ENCODE measurements around the gene LRRC71. TPM values are rescaled to one million over a fixed set of nuclear protein-coding genes. Genes with fewer than 3 reads are reported as not detected.

LRRC71 gene
- polyA plus RNA-seq, 3 donors = not detected

DNA sequence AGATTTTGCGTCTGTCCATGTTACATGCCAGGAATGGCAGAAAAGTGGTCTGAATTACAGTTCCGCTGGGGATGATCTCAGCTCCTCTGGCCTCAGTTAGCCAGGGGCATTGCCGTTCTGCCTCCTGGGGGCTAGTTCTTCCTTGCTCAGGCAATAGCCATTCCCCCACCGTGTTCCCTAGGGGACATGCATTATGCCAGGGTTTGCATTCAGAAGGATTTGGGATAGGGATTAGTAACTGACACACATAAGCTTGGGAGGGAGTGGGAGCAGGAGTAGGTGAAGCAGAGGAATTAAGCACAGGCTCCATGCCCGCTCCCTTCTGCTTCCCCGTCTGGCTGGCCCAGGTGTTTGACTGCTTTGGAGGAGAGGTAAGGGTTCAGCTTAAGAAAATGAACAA lies 12.7 kb downstream of the LRRC71 start:
- Mint-ChIP-seq H3K36me3 (peaks cover 33 to 38% of the 10 kb centered on the region in 2 donors), H3K27ac (peak overlapping the region in 2 of 7 donors; percentile 37 to 57), H3K4me1 (peaks cover 24% of the 10 kb centered on the region), H3K9me3 (peaks cover 4 to 10% (median 9%) of the 10 kb centered on the region in 7 donors), H3K27me3 (ENCODE audit: low read depth in 3 of 3) (peaks cover 18 to 24% (median 23%) of the 10 kb centered on the region in 3 donors), H3K4me3 (no peak overlapping the region)
- 100% methylated on average over 4 of the region's 6 CpGs for WGBS (ENCODE audit: insufficient coverage)
- no peak for DNase-seq
- H4K20me1 ChIP-seq (ENCODE audit: insufficient read depth, low read length) = peaks cover 3% of the 10 kb centered on the region
- no peak overlapping the region for H3K4me2 ChIP-seq (replicated peaks; ENCODE audit: extremely low read depth, low read length, poor library complexity, severe bottlenecking)
- TF ChIP-seq, protein P1, sequence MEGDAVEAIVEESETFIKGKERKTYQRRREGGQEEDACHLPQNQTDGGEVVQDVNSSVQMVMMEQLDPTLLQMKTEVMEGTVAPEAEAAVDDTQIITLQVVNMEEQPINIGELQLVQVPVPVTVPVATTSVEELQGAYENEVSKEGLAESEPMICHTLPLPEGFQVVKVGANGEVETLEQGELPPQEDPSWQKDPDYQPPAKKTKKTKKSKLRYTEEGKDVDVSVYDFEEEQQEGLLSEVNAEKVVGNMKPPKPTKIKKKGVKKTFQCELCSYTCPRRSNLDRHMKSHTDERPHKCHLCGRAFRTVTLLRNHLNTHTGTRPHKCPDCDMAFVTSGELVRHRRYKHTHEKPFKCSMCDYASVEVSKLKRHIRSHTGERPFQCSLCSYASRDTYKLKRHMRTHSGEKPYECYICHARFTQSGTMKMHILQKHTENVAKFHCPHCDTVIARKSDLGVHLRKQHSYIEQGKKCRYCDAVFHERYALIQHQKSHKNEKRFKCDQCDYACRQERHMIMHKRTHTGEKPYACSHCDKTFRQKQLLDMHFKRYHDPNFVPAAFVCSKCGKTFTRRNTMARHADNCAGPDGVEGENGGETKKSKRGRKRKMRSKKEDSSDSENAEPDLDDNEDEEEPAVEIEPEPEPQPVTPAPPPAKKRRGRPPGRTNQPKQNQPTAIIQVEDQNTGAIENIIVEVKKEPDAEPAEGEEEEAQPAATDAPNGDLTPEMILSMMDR (IDR thresholded peaks at IDR 0.05) = no peak
- peaks cover 13 to 19% of the 10 kb centered on the region in 2 donors for H3K4me1 ChIP-seq (ENCODE audit: control insufficient read depth in 1 of 2, insufficient read depth in 2 of 2, low read length in 2 of 2)
- peaks cover 36 to 40% of the 10 kb centered on the region in 2 donors for H3K36me3 ChIP-seq (replicated peaks in 1 of 2; ENCODE audit: control insufficient read depth in 1 of 2, insufficient read depth in 2 of 2, low read length in 2 of 2)
- H3K4me3 ChIP-seq (replicated peaks in 1 of 3; ENCODE audit: low read depth in 2 of 3, low read length in 3 of 3) = no peak overlapping the region
- no peak overlapping the region for H3K9ac ChIP-seq (ENCODE audit: insufficient read depth, low read length, poor library complexity, severe bottlenecking)
- intact Hi-C loops (cut with micrococcal nuclease) = loop anchor here in 1 of 2 donors (10.0 kb wide), 1 partner anchor 142 kb away; no protein-coding TSS in a partner anchor
- H3K27ac ChIP-seq (ENCODE audit: low read depth in 1 of 2, low read length in 2 of 2) = no peak overlapping the region
- H3K9me3 ChIP-seq (replicated peaks in 1 of 2; ENCODE audit: control insufficient read depth in 1 of 2, insufficient read depth in 1 of 2, low read length in 2 of 2) = peaks cover 2 to 5% of the 10 kb centered on the region in 2 donors
- peaks cover 0 to 10% of the 10 kb centered on the region in 2 donors for H3K27me3 ChIP-seq (ENCODE audit: control insufficient read depth in 2 of 2, insufficient read depth in 2 of 2, low read length in 2 of 2)
- H2AFZ ChIP-seq (ENCODE audit: insufficient read depth, low read depth, low read length, poor library complexity, severe bottlenecking) = no peak overlapping the region
- H3K79me2 ChIP-seq (ENCODE audit: insufficient read depth, low read length) = no peaks in the 10 kb centered on the region

DNA sequence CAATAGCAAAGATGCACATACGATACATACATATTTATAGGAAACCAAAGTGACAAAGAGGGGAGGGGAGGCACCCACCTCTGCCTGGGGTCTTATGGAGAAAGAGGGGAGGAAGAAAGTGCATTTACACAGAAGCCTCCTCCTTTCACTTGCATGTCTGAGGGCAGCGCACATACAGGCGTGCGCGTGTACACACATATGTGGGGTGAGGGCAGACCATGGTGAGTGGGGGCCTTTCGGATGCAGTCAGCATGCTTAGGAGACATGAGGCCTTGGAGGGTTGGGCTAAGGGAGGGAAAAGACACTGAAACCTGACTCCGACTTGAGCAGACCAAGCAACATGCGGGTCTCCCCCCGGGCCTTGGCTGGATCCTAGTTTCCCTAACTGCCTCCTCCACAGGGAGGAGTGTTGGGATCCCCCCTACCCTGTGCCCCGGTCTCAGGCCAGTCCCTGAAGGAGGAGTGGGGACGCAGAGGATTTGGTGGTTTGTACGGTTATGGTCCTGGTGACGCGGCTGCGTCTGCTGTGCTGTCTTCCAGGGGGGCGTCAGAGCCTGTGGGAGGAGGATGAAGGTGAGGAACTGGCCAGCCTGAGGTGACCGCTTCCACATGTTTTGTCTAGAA lies 15.2 kb downstream of the LRRC71 start:
- no peak overlapping the region for H3K27ac Mint-ChIP-seq
- no peak overlapping the region for H3K9ac ChIP-seq (ENCODE audit: insufficient read depth, low read length, poor library complexity, severe bottlenecking)
- WGBS (ENCODE audit: insufficient coverage) = 100% methylated on average over 1 of the region's 17 CpGs

More for the DNA sequence above, 15.2 kb downstream of the LRRC71 start:
- H3K36me3 ChIP-seq (replicated peaks in 1 of 2; ENCODE audit: control insufficient read depth in 1 of 2, insufficient read depth in 2 of 2, low read length in 2 of 2) = peaks cover 60 to 65% of the 10 kb centered on the region in 2 donors
- H3K79me2 ChIP-seq (ENCODE audit: insufficient read depth, low read length) = no peaks in the 10 kb centered on the region
- no peak overlapping the region for H3K27ac ChIP-seq (ENCODE audit: low read depth in 1 of 2, low read length in 2 of 2)
- intact Hi-C loops (cut with micrococcal nuclease) = loop anchor here in 1 of 2 donors (10.0 kb wide), 1 partner anchor 139 kb away; no protein-coding TSS in a partner anchor
- Mint-ChIP-seq H3K36me3 (peaks cover 57 to 63% of the 10 kb centered on the region in 2 donors), H3K27me3 (ENCODE audit: low read depth in 3 of 3) (peaks cover under 1 to 5% (median 3%) of the 10 kb centered on the region in 3 donors), H3K9me3 (peaks cover 0 to 3% (median 0%) of the 10 kb centered on the region in 7 donors), H3K4me3 (no peak overlapping the region), H3K4me1 (peaks cover 16% of the 10 kb centered on the region)
- H3K27me3 ChIP-seq (ENCODE audit: control insufficient read depth in 2 of 2, insufficient read depth in 2 of 2, low read length in 2 of 2) = no peaks in the 10 kb centered on the region
- TF ChIP-seq, protein P1 (IDR thresholded peaks at IDR 0.05) = no peak
- no peak for DNase-seq
- H4K20me1 ChIP-seq (ENCODE audit: insufficient read depth, low read length) = peaks cover 12% of the 10 kb centered on the region
- no peak overlapping the region for H3K4me2 ChIP-seq (replicated peaks; ENCODE audit: extremely low read depth, low read length, poor library complexity, severe bottlenecking)
- H2AFZ ChIP-seq (ENCODE audit: insufficient read depth, low read depth, low read length, poor library complexity, severe bottlenecking) = no peak overlapping the region
- no peaks in the 10 kb centered on the region for H3K9me3 ChIP-seq (replicated peaks in 1 of 2; ENCODE audit: control insufficient read depth in 1 of 2, insufficient read depth in 1 of 2, low read length in 2 of 2)
- peaks cover 10 to 15% of the 10 kb centered on the region in 2 donors for H3K4me1 ChIP-seq (ENCODE audit: control insufficient read depth in 1 of 2, insufficient read depth in 2 of 2, low read length in 2 of 2)
- no peak overlapping the region for H3K4me3 ChIP-seq (replicated peaks in 1 of 3; ENCODE audit: low read depth in 2 of 3, low read length in 3 of 3)
